HUES48 (cell line): ENCODE data around the gene NKAIN1.
"Not testable (repeated sequence)": the region's sequence is repeated elsewhere in the genome, so short reads cannot be mapped to it uniquely, and the experiment has no call there.

Experiments used
- H3K27ac ChIP-seq: one replicate; pipeline ENCODE4 v1.7.0; 2013; ENCODE audit warnings: low read depth, low read length, inconsistent platforms
- H3K27me3 ChIP-seq: 2 replicates; pipeline ENCODE4 v1.6.1; 2013; ENCODE audit warnings: mild to moderate bottlenecking, low read length; ENCODE audit not compliant: control insufficient read depth, insufficient read depth
- H3K36me3 ChIP-seq: 2 replicates; pipeline ENCODE4 v1.6.1; 2013; ENCODE audit warnings: low read length; ENCODE audit not compliant: control insufficient read depth, insufficient read depth
- H3K4me1 ChIP-seq: 2 replicates; pipeline ENCODE4 v1.6.1; 2013; ENCODE audit warnings: mild to moderate bottlenecking, low read length; ENCODE audit not compliant: control insufficient read depth, insufficient read depth
- H3K4me3 ChIP-seq: 2 replicates; pipeline ENCODE4 v1.5.1; 2013; ENCODE audit warnings: mild to moderate bottlenecking, low read depth, low read length
- H3K9ac ChIP-seq: 2 replicates; pipeline ENCODE4 v1.6.1; 2013; ENCODE audit warnings: mild to moderate bottlenecking, low read depth, low read length, moderate library complexity
- H3K9me3 ChIP-seq: 2 replicates; pipeline ENCODE4 v1.6.1; 2013; ENCODE audit warnings: low read length; ENCODE audit not compliant: control insufficient read depth, insufficient read depth

The NKAIN1 gene

DNA sequence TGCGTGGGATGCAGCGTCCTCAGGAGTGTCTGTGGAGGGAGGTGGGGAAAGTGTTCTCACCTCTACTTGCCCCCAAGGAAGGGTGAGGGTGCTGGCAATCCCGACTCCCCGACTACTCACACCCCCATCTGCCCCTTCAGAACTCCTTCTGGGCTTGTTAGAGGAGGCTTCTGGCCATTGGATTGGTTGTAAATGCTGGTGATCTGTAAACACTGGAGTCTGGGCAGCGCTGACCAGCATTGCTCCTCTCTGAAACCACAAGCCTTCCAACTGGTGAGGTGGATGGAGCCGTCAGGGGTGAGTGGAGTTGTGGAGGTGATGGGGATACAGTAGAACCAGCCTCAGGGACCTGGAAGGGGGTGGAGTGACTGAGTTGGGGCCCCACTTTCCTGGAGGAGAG lies 59.3 kb downstream of the NKAIN1 start:
- Histone ChIP-seq H3K27ac (no peak overlapping the region), H3K27me3 (no peaks in the 10 kb centered on the region; the same call in 1 of the 2 replicates), H3K4me1 (no peaks in the 10 kb centered on the region)

DNA sequence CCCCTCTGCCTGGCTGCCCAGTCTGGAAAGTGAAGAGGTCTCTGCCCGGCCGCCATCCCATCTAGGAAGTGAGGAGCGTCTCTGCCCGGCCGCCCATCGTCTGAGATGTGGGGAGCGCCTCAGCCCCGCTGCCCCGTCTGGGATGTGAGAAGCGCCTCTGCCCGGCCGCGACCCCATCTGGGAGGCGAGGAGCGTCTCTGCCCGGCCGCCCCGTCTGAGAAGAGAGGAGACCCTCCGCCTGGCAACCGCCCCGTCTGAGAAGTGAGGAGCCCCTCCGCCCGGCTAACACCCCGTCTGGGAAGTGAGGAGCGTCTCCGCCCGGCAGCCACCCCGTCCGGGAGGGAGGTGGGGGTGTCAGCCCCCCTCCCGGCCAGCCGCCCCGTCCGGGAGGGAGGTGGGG lies 63.4 kb downstream of the NKAIN1 start:
- not testable (repeated sequence) for H3K4me3 ChIP-seq, H3K9ac ChIP-seq, H3K4me1 ChIP-seq, H3K9me3 ChIP-seq, H3K27me3 ChIP-seq, H3K36me3 ChIP-seq, H3K27ac ChIP-seq

More for the DNA sequence above, 59.3 kb downstream of the NKAIN1 start:
- no peaks in the 10 kb centered on the region; the same call in 1 of the 2 replicates for H3K9me3 ChIP-seq
- no peak overlapping the region for H3K9ac ChIP-seq
- H3K4me3 ChIP-seq = no peak overlapping the region
- H3K36me3 ChIP-seq = no peaks in the 10 kb centered on the region

GRCh38 chr1:31170486-31170735 lies 69.3 kb downstream of the NKAIN1 start:
- Histone ChIP-seq H3K4me3 (no peak overlapping the region), H3K36me3 (no peaks in the 10 kb centered on the region), H3K27me3 (no peaks in the 10 kb centered on the region), H3K9me3 (no peaks in the 10 kb centered on the region), H3K27ac (peak overlapping the region; percentile 56), H3K9ac (no peak overlapping the region), H3K4me1 (no peaks in the 10 kb centered on the region)

GRCh38 chr1:31166462-31166861 lies 73.2 kb downstream of the NKAIN1 start:
- Histone ChIP-seq H3K27ac (no peak overlapping the region), H3K4me1 (no peaks in the 10 kb centered on the region), H3K9ac (no peak overlapping the region), H3K9me3 (no peaks in the 10 kb centered on the region), H3K4me3 (no peak overlapping the region), H3K36me3 (no peaks in the 10 kb centered on the region), H3K27me3 (no peaks in the 10 kb centered on the region)

DNA sequence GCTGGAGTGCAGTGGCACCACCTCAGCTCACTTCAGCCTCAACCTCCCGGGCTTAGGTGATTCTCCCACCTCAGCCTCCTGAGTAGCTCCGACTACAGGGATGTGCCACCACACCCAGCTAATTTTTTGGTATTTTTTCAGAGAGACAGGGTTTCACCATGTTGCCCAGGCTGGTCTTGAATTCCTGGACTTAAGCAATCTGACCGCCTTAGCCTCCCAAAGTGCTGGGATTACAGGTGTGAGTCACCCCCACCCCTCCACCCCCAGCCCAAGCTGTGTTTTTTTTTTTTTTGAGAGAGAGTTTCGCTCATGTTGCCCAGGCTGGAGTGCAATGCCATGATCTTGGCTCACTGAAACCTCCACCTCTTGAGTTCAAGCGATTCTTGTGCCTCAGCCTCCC lies 75.4 kb downstream of the NKAIN1 start:
- H3K27me3 ChIP-seq = no peaks in the 10 kb centered on the region
- H3K36me3 ChIP-seq = no peaks in the 10 kb centered on the region
- no peak overlapping the region for H3K9ac ChIP-seq
- H3K4me3 ChIP-seq = no peak overlapping the region
- H3K9me3 ChIP-seq = no peaks in the 10 kb centered on the region
- no peak overlapping the region for H3K27ac ChIP-seq
- H3K4me1 ChIP-seq = no peaks in the 10 kb centered on the region

DNA sequence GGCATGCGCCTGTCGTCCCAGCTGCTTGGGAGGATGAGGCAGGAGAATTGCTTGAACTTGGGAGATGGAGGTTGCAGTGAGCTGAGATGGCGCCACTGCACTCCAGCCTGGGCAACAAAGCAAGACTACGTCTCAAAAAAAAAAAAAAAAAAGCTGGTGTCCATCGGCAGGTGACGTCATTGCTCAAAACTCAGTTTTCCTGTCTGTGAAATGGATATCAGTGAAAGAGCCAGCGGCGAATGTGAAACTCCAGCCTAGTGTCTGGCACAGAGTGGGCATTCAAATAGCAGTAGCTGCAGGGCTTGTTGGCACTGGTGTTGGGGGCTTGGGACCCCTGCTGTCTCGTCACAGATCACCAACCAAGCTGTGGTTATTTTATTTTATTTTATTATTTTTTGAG lies 75.8 kb downstream of the NKAIN1 start:
- no peaks in the 10 kb centered on the region for H3K36me3 ChIP-seq
- H3K4me3 ChIP-seq = no peak overlapping the region
- no peaks in the 10 kb centered on the region for H3K4me1 ChIP-seq
- no peak overlapping the region for H3K9ac ChIP-seq
- no peak overlapping the region for H3K27ac ChIP-seq
- H3K9me3 ChIP-seq = no peaks in the 10 kb centered on the region
- H3K27me3 ChIP-seq = no peaks in the 10 kb centered on the region

GRCh38 chr1:31161571-31161970 lies 78.1 kb downstream of the NKAIN1 start:
- no peak overlapping the region for H3K9ac ChIP-seq
- H3K4me3 ChIP-seq = no peak overlapping the region
- no peaks in the 10 kb centered on the region for H3K36me3 ChIP-seq
- H3K9me3 ChIP-seq = no peaks in the 10 kb centered on the region
- no peak overlapping the region for H3K27ac ChIP-seq
- H3K27me3 ChIP-seq = no peaks in the 10 kb centered on the region
- H3K4me1 ChIP-seq = no peaks in the 10 kb centered on the region

GRCh38 chr1:31159869-31160611 lies 79.6 kb downstream of the NKAIN1 start:
- Histone ChIP-seq H3K27me3 (no peaks in the 10 kb centered on the region), H3K4me1 (0 out of 2 replicates have a peak, but pooled peaks cover 5% of the 10 kb centered on the region), H3K36me3 (no peaks in the 10 kb centered on the region), H3K4me3 (no peak overlapping the region), H3K9me3 (no peaks in the 10 kb centered on the region), H3K27ac (no peak overlapping the region), H3K9ac (no peak overlapping the region)

- H3K27ac ChIP-seq = no peak overlapping the region
- 0 out of 2 replicates have a peak, but pooled peaks cover 9% of the 10 kb centered on the region for H3K4me1 ChIP-seq
- H3K36me3 ChIP-seq = no peaks in the 10 kb centered on the region
- H3K27me3 ChIP-seq = no peaks in the 10 kb centered on the region
- no peak overlapping the region for H3K4me3 ChIP-seq
- no peak overlapping the region for H3K9ac ChIP-seq
- H3K9me3 ChIP-seq = no peaks in the 10 kb centered on the region
These were observed 80.4 kb downstream of the NKAIN1 start for GRCh38 chr1:31159323-31159722.

DNA sequence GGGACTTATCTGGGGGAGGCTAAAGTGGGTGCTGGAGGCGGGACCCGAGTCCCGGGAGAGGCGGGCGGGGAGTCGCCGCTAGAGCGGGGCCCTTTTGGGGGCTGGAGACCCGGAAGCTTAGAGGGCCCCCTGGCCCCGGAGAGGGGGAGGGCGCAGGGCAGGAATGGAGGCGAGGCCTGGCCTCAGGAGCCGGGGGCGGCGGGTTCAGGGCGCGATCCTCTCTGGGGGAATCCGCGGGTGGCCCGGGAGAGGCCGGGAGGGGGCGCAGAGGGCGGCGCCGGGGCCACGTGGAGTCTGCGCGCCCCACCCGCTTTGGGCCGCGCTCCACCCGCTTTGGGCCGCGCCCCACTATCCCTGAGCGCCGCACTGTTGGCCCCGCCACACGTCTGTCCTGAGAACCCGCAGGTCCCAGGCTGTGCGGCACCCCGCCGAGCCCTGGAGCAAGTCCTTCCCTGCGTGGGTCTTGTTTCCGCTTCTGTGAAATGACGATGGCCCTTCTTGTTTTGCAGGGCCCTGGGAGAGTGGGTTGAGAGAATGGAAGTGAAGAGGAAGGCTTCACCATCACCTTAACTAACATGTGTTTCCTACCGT lies 84.4 kb downstream of the NKAIN1 start:
- Histone ChIP-seq H3K4me3 (peak overlapping the region; percentile 68), H3K27ac (peak overlapping the region; percentile 88), H3K9me3 (no peaks in the 10 kb centered on the region), H3K9ac (peak overlapping the region; percentile 73), H3K27me3 (no peaks in the 10 kb centered on the region), H3K4me1 (0 out of 2 replicates have a peak, but pooled peaks cover 11% of the 10 kb centered on the region), H3K36me3 (no peaks in the 10 kb centered on the region)

GRCh38 chr1:31154632-31155215 lies 85.0 kb downstream of the NKAIN1 start:
- H3K9ac ChIP-seq = peak overlapping the region; percentile 97
- H3K4me3 ChIP-seq = peak overlapping the region; percentile 75
- no peaks in the 10 kb centered on the region for H3K27me3 ChIP-seq
- H3K4me1 ChIP-seq = 0 out of 2 replicates have a peak, but pooled peaks cover 11% of the 10 kb centered on the region
- peak overlapping the region; percentile 99 for H3K27ac ChIP-seq
- no peaks in the 10 kb centered on the region for H3K36me3 ChIP-seq
- H3K9me3 ChIP-seq = no peaks in the 10 kb centered on the region
